ENCODE measurements around the gene BPIFA2. TPM values are rescaled to one million over a fixed set of nuclear protein-coding genes. Genes with fewer than 3 reads are reported as not detected.
"Not testable (repeated sequence)": the region's sequence is repeated elsewhere in the genome, so short reads cannot be mapped to it uniquely, and the experiment has no call there.

The BPIFA2 gene
- total RNA-seq, 1 donor from 2014 or later: not detected

DNA sequence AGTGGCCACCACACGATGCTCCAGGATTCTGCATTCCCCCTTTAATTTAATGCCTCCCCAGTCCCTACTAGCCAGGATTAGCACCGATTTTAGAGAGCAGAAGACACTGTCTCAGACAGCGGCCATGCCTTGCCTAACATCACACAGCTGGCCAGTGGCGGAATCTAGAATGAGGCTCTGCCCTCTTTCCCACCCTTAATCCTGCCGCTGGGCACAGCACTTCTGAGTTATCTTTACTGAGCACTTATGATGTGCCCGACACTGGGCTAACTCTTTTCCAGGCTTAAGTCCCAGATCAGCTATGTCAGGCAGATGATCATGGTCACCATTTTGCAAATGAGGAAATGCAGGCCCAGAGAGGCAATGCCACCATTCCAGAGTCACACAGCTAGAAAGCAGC lies 5.6 kb upstream of the BPIFA2 start:
- no peak for DNase-seq

DNA sequence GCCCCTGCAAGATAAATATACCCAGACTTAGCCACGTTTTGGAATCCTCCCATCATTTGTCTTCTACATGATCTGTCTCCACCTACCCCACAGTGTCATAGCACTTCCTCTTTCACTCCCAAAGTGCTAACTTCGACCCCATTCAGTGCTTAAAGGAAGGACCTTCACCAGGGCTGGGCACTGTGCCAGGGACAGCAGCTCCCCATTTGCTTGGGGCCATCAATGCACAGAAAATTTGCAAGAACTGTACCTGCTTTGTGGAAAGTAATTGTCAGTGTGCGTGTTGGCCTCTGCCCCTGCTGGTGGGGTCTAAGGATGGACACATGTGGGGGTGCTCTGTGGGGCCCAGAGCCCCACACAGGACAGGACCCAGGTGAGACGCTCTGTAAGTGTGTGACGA lies 5.2 kb upstream of the BPIFA2 start:
- no peak for DNase-seq

DNA sequence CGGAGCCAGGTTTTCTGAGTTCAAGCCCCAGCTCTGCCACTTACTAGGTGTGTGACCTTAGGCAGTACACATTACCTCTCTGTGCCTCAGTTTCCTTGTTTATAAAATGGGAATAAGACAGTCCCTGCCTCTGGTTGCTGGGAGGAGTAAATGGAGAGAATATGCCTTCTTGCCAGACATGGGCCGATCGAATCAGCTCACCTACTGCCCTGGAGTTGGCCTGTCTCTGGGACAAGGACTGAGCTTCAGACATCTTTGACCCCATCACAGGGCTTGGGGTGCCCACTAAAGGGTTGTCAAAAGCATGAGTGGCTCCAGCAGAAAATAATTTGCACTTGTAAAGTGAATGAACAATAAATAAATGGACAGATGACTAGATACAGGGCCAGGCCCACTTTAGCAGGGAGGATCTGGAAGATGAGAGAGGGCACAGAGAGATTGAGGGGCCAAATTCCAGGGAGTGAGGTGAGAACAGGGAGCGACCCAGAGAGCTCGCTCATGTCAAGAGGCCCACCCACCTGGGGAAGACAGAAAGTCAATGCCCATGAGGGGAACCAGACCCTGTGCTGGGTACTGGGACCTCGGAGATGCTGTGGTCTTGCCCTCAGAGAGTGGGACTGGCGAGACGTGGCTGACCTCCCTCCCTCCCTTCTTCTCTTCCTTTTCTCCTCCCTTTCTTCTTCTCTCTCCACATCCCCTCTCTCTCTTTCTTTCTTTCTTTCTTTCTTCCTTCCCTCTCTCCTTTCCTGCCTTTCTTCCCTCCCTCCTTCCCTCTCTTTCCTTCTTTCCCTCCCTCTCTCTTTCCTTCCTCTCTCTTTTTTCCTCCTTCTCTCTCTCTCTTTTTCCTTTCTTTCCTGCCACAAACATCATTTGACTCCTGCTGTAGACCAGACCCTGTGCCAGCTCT lies 3.9 kb upstream of the BPIFA2 start:
- DNase-seq: no peak

DNA sequence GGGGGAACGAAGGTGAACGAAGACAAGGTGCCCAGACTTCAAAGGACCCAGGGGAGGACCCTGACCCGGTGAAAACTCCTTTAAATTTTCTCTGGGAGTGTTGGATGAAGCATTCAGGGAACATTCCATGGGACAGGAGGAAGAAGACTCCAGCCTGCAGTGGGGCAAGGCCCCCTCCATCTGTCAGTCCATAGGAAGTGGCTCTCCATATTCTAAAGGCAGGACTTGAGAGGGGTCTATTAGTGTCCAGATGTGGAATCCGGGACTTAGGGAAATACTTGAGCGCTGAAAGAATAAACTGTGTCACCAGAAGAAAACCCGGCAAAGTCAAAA lies 3.2 kb upstream of the BPIFA2 start:
- DNase-seq: no peak

DNA sequence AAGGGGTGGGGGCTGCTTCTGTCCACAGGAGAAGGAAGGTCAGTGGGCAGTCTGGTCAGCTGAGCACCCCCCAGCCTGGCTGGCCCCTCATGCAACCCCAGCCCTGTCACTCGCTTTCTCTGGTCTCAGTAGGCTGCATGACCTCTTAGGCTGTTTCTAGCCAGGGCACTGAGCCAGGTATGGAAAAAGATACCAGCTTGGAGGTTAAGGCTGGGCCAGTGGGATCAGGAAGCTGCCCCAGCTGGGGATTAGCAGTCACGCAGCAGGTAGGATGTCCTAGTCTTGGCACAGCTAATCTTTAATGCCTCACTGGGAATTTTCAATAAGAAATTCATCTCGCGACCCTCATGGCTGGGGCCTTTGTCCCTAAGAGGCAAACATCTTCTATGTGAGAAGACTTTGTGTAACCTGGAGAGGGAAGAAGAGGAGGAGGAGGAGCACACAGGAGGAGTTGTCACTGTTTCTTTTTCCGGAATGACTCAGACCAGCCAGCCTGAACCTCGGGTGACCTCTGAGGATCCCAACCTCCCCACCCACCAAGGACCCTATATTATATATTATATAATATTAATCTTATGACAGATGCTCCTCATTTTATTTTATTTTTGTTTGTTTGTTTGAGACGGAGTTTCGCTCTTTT lies 2.4 kb upstream of the BPIFA2 start:
- no peak for DNase-seq

DNA sequence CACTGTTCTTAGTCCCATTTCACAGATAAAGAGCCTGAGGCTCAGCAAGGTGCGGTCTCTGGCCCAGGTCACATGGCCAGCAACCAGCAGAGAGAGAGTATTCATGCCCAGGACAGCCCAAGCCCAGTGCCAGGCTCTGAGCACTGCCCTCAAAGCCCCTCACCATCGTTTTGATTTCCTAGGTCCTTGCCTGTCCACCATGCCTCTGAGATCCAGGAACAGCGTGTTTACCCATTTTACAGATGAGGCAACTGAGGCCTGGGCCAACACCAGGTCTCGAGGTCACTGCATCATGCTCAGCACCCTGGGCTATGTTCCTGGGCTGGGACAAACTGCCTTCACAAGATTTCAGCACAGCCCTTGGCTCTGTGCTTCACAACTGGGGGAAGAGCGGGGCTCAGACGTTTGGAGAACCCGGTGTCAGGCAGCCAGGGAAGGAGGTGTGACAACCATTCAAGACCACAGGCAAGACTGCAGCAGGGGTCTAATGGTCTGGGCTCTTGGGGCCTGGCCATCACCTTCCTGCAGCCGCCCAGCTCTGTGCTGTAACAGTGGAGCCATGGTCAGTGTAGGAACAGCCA lies 1.3 kb upstream of the BPIFA2 start:
- DNase-seq: no peak

DNA sequence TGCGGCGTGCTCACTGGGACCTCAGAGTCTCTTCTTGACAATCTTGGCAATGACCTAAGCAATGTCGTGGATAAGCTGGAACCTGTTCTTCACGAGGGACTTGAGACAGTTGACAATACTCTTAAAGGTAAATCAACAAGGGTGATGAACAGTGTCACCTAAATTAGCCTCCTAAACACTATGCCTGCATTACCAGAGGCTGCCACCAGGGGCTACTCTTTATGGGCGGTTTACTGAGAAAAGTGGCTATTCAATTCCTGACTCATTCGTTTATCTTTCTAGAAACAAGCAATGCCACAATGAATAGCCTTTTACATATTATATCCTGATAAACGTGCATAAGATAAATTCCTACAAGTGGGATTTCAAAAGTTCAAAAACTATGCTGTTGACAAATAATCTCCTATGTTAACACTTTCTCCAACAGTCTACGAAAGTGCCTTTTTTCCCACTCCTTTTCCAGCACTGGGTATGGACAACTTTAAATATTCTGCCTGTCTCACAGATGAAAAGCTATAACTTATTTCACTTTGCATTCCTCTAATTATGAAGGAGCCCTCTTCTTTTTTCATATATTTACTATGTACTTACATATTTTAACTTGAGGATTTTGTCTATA lies 1.3 kb downstream of the BPIFA2 start:
- DNase-seq: no peak

DNA sequence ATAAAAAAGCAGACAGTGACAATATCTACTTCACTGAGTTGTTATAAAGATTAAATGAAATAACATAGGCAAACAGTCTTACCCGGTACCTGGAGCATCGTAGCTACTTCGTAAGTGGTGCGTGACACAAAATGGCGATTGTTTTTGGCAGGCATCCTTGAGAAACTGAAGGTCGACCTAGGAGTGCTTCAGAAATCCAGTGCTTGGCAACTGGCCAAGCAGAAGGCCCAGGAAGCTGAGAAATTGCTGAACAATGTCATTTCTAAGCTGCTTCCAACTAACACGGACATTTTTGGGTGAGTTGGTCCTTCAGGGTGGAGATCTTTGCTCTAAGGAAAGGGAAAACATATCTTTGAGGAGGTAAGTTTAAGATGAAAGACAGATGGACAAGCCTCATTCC lies 4.8 kb downstream of the BPIFA2 start:
- no peak for DNase-seq

DNA sequence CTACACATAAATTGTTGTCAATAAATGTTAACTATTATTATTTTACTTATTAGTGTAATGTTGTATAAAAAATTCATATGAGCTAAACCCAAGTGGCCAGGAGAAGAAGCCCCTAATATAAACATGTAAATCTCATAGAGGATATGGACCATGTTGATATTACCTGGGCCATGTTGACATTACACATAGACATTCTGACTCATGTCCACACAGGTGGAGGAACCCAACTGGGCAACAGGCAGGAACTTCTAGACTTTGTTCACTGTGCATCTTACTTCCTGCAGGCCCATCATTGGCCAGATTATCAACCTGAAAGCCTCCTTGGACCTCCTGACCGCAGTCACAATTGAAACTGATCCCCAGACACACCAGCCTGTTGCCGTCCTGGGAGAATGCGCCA lies 7.2 kb downstream of the BPIFA2 start:
- DNase-seq: no peak

DNA sequence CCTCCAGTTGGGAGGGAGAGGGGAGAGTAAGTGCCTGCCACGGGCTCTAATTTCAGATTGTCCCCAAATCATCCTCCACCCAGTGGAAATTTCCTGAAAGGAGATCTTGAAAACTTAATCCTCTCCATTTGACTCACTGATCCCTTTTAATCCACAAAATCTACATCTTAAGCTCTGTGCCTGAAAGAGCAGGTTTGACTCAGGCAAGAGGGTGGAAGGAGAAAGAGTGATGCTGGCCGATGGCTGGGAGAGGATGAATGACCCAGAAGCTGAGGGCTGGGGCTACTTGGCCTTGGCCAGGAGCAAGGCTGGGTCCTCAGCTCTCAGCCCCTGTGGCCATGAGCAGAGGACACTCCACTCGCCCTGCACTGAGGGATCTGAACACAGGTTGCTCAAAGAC lies 8.1 kb downstream of the BPIFA2 start:
- DNase-seq: no peak

DNA sequence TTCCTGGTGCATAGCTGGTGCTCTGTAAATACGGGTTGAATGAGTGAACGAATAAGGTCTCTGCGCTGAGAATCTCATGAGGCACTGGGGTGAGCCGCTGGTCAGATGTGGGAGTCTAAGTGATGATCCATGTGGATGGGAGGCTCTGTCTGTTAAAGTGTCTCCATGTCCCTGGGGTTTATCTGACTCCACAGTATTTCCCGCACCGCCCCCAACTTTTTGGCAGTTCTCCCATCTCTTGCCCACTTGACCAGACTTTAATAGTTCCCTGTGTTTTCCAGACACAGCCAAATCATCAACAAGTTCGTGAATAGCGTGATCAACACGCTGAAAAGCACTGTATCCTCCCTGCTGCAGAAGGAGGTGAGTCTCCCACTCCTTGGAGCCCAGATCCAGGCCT lies 9.9 kb downstream of the BPIFA2 start:
- no peak for DNase-seq

DNA sequence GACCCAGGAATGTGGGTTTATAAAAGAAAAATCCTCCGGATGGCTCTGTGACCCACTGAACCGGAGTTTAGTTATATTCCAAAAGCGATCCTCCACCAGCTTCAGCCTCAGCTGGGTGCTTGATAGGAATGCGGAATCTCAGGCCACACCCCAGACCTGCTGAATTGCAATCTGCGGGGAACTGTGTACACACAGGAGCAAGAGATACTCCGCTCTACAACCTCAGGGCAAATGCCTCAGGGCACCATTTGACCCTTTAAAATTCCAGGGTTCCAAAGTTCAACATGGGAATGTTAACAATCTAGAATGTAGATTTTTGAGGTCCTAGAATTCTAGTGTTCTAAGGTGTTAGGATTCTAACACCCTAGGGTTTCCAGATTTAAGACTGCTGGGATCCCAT lies 10.8 kb downstream of the BPIFA2 start:
- no peak for DNase-seq

DNA sequence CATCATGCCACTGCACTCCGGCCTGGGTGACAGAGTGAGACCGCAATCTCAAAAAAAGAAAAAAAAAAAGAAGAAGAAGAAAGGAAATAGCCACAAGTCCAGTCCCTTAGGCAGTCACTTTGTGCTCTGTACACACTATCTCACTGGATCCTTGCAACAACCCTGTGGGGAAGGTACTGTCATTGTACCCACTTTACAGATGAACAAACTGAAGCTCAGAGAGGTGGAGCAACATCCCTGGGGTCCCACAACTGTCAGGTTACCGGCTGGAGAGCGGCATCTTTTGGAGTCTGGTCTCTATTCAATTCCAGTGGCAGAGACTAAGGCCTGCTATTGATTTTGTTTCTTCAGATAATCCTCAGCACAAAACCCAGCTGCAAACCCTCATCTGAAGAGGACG lies 12.2 kb downstream of the BPIFA2 start:
- no peak for DNase-seq

DNA sequence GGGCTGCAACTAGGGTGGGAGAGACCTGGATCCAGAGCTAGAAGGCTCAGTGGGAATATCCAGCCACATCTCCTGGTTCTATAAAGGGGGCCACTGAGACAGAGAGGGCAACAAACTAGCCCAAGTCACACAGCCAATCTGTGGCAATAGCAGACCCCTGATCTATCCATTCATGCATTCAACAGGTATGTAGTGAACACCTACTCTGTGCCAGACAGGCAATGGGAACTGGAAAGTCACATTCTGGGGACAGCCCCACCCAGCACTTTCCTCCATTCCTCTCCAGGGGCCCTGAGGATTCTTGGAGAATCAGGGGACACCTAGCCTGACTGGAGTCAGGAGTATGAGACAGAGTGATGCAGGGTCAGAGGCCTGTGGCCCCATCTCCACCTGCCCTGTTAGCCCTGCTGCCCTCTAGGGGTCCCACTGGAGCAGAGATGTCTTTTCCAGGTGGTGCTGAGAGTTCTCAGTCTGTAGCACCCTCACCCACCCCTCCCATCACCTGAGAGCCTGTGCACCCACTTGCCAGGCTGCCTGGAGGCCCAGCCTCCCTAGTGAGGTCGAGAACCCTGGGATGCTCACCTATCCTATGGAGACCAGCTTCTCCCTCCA lies 13.6 kb downstream of the BPIFA2 start:
- DNase-seq: no peak

DNA sequence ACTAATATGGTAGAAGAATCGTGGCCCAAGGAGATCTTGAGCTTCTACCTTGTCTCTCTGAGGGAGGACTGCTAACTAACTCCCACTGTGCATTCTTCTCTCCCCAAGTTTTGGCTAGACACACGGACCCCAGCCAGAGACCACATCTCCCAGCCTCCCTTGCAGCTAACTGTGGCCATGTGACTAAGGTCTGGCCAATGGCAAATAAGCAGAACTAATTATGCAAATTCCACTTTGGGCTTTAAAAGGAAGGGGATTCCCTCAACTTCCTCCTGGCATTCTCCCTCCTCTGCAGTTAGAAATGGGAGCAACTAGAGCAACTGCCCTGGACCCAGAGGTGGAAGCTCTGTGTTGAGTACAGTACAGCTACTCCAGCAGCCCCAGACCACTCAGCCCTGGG lies 15.4 kb downstream of the BPIFA2 start:
- no peak for DNase-seq

DNA sequence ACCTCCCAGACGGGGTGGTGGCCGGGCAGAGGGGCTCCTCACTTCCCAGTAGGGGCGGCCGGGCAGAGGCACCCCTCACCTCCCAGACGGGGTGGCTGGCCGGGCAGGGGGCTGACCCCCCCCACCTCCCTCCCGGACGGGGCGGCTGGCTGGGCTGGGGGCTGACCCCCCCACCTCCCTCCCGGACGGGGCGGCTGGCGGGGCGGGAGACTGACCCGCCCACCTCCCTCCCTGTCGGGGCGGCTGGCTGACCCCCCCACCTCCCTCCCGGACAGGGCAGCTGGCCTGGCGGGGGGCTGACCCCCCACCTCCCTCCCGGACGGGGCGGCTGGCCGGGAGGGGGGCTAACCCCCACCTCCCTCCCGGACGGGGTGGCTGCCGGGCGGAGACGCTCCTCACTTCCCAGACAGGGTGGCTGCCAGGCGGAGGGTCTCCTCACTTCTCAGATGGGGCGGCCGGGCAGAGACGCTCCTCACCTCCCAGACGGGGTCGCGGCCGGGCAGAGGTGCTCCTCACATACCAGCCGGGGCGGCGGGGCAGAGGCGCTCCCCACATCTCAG lies 17.2 kb downstream of the BPIFA2 start:
- not testable (repeated sequence) for DNase-seq

DNA sequence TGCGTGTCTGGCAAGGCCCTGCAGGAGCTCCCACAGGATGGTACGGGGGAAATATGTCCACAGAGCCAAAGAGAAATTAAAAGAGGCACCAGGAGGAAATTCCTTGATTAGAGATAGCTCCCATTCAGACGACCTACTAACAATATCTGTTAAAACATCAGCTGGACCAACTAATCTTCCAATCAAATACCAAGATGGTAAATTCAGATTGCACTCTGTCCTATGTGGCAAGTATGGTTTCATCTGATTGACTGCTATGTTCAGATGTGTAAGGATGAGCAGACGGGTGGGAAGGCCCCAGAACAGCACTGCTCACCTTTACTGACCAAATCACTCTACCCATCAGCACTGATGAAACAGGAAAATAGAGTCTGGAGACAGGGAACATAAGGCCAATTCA lies 19.5 kb downstream of the BPIFA2 start:
- no peak for DNase-seq

DNA sequence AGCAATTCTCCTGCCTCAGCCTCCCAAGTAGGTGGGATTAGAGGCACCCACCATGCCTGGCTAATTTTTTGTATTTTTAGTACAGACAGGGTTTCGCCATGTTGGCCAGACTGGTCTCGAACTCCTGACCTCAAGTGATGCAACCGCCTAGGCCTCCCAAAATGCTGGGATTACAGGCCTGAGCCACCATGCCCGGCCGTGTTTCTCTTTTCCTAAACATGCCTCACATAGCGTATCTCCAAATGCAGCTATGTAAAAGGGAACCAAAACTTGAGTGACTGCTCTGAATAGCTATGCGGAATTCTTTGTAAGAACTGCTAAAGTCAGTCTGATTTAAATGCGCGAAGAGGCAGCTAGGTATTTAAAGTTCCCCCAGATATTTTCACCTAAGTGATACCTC lies 20.5 kb downstream of the BPIFA2 start:
- DNase-seq: no peak

DNA sequence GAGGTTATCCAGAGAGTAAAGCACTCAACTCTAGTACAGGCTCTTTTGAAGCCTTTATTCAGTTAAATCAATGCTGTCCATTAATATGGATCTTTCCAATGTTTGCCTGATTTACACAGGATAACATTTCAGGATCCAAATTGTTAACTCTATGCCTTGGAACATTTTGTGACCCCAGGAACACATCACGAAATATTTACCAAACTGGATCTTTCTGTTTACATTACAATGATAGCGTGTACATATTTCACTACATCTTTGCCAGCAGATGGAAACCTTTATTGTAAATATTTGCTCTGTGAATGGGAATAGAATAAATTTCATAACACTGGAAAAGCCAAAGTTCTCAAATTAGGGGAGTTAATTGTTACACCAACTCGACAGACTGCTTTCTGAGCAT lies 23.5 kb downstream of the BPIFA2 start:
- DNase-seq: no peak

DNA sequence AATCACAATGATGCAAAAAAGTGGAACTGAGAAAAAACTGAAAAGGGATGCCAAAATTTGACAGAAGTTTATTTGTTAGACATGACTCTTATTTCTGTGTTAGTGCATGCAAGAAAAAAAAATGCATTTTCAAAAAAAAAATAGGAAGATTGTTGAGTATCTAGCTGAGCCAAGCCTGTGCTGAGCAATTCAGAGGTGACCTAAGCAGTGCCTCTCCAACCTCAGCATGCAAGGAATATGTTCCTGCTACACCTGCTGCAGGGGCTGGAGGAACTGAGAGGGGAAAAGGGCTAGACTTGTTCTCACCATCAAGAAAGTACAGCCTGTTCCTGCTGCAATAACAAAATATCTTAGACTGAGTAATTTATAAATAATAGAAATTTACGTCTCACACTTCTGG lies 24.0 kb downstream of the BPIFA2 start:
- DNase-seq: no peak

DNA sequence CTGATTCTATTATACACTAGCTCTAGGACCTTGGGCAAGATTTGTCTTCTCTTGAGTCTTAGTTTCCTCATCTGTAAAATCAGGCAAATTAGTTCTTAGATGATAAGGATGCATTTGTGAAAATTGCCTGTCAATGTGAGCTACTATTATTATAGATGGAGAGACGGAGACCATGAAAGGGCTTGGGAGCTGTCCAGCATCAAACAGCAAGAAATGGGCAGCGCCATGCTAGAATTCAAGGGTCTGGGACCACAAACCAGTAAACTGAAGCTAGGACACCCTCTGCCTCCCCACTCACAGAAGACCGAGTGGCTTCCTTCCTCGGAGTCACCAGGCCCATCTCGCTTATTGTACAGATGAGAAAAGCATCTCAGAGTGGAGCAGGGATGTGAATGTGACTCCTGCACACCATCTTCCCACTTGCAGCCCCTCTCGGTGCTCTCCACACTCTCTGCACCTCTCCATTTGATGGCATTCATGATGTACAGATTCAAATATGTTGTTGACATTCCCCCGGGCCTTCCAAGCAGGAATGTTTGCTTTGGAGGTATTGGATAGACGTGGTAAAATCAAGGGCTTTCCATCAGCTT lies 25.0 kb downstream of the BPIFA2 start:
- no peak for DNase-seq

DNA sequence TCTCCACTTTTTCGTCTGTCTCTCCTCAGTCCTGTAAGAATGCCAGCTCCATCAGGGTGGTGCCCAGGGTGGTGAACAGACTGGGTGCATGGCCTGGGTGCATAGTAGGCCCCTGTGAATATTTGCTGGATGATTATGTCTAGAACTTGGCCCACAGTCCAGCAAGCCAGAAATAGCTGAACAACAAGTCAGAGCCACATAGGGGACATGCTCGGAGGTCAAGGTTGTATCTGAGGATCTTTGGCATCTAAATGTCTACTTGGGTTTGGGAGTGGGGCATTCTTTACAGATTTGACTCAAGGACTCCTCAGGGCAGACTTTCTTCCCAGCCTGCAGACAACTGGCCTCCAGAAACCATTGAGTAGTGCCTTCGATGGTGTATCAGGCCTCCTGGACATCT lies 31.1 kb downstream of the BPIFA2 start:
- DNase-seq: no peak
